Left cardiac atrium (tissue), 4 donors: Measurements from ENCODE around the gene ZNF219. TPM values are rescaled to one million over a fixed set of nuclear protein-coding genes. Genes with fewer than 3 reads are reported as not detected.

Experiments used
- ATAC-seq, 2 donors: fragments of 200-7000 bp; cut with Tn5 transposase; one replicate each; pipeline ENCODE4 v1.9.1; 2020; ENCODE audit warnings: mild to moderate bottlenecking in 2 of 2, moderate library complexity in 2 of 2
- DNase-seq: peaks from one replicate; pipeline ENCODE4 v3.0.0-alpha.2; 2020
- intact Hi-C, 2 donors: fragments of 100-400 bp; cut with DNase I; formaldehyde crosslinking; loops; one replicate each; pipeline versions ENCODE4 v1.14.1 to v1.15.1; 2022 to 2023
- total RNA-seq, 2 donors: library from RNA; stranded (reverse); fragmentation: NEBNext Ultra II Directional; extraction: Animal tissue kit (Norgen Biotek cat#: 25700); gene quantifications; one replicate each; pipeline ENCODE4 v1.2.1, GENCODE V29; 2021
- donor health status: DM: no; HTN: yes; CAD: no.
- donor health status: DM: no; HTN: yes; CAD: no; lungs with severe emphysema.
- donor health status: DM: yes; HTN: yes; CAD: no.
- donor health status: Dilated cardiomyopathy.

ZNF219 gene
- total RNA-seq, 2 donors from 2014 or later, result 38.3 to 44.4 TPM

- no peak for DNase-seq
- no peak for ATAC-seq
- intact Hi-C loops, result loop anchor here (5.0 kb wide), 1 partner anchor 74 kb away; no protein-coding TSS in a partner anchor
Measured at GRCh38 chr14:21090940-21091663, 7.4 kb downstream of the ZNF219 start.

- ATAC-seq, result no peak
- DNase-seq, result no peak
- intact Hi-C loops, result loop anchor here (5.0 kb wide), 1 partner anchor 73 kb away; no protein-coding TSS in a partner anchor
Measured at GRCh38 chr14:21090194-21090939, 8.1 kb downstream of the ZNF219 start.

- ATAC-seq, result no peak
- no peak for DNase-seq
- intact Hi-C loops, result loop anchor here (5.0 kb wide), 1 partner anchor 73 kb away; no protein-coding TSS in a partner anchor
Measured at GRCh38 chr14:21089877-21090193, 8.6 kb downstream of the ZNF219 start.

GRCh38 chr14:21089271-21089670 is 9.2 kb downstream of the ZNF219 start:
- ATAC-seq (no peak), DNase-seq (no peak)
- intact Hi-C loops, result no loop called here

GRCh38 chr14:21088687-21089086 is 9.8 kb downstream of the ZNF219 start:
- ATAC-seq (no peak), DNase-seq (no peak)
- intact Hi-C loops, result no loop called here

GRCh38 chr14:21087294-21088091 is 11.0 kb downstream of the ZNF219 start:
- DNase-seq, result no peak
- peak; percentile 1 to 27 for ATAC-seq
- intact Hi-C loops, result no loop called here

GRCh38 chr14:21086908-21087293 is 11.6 kb downstream of the ZNF219 start:
- no peak for ATAC-seq
- intact Hi-C loops, result no loop called here
- DNase-seq, result no peak

GRCh38 chr14:21084998-21085853 is 13.2 kb downstream of the ZNF219 start:
- intact Hi-C loops, result no loop called here
- peak; percentile 8 to 48 for ATAC-seq
- no peak for DNase-seq

- ATAC-seq (no peak), DNase-seq (no peak)
- intact Hi-C loops, result no loop called here
Measured at GRCh38 chr14:21084396-21084795, 14.1 kb downstream of the ZNF219 start.

- ATAC-seq (peak in 1 of 2 donors; percentile 38), DNase-seq (no peak)
- intact Hi-C loops, result no loop called here
Measured at GRCh38 chr14:21083565-21084325, 14.7 kb downstream of the ZNF219 start.

- intact Hi-C loops, result no loop called here
- no peak for ATAC-seq
- DNase-seq, result no peak
Measured at GRCh38 chr14:21081521-21082142, 16.8 kb downstream of the ZNF219 start.

GRCh38 chr14:21078726-21079125 is 19.7 kb downstream of the ZNF219 start:
- no peak for DNase-seq
- ATAC-seq, result no peak
- intact Hi-C loops, result no loop called here

GRCh38 chr14:21078287-21078686 is 20.2 kb downstream of the ZNF219 start:
- DNase-seq (no peak), ATAC-seq (no peak)
- intact Hi-C loops, result no loop called here

- DNase-seq (no peak), ATAC-seq (no peak)
- intact Hi-C loops, result no loop called here
Measured at GRCh38 chr14:21077672-21078071, 20.8 kb downstream of the ZNF219 start.

GRCh38 chr14:21075719-21076437 is 22.6 kb downstream of the ZNF219 start:
- intact Hi-C loops, result no loop called here
- DNase-seq (no peak), ATAC-seq (no peak)

- ATAC-seq, result no peak
- no peak for DNase-seq
- intact Hi-C loops, result no loop called here
Measured at GRCh38 chr14:21074398-21075272, 23.8 kb downstream of the ZNF219 start.
